ENCODE measurements around the gene JOSD2.
"Not testable (repeated sequence)": the region's sequence is repeated elsewhere in the genome, so short reads cannot be mapped to it uniquely, and the experiment has no call there.

Gene JOSD2

GRCh38 chr19:50475736-50476223, 35.2 kb downstream of the JOSD2 start:
- DNase-seq (ENCODE audit: low read depth): no peak

- no peak for DNase-seq (ENCODE audit: low read depth)
Measured at GRCh38 chr19:50475101-50475568, 35.9 kb downstream of the JOSD2 start.

- not testable (repeated sequence) for DNase-seq (ENCODE audit: low read depth)
Measured at GRCh38 chr19:50473336-50473735, 37.7 kb downstream of the JOSD2 start.

GRCh38 chr19:50468818-50469217, 42.2 kb downstream of the JOSD2 start:
- no peak for DNase-seq (ENCODE audit: low read depth)

GRCh38 chr19:50467566-50467965, 43.4 kb downstream of the JOSD2 start:
- DNase-seq (ENCODE audit: low read depth): no peak

GRCh38 chr19:50466706-50467039, 44.3 kb downstream of the JOSD2 start:
- DNase-seq (ENCODE audit: low read depth): no peak

- DNase-seq (ENCODE audit: low read depth): no peak
Measured at GRCh38 chr19:50465986-50466705, 44.8 kb downstream of the JOSD2 start.

- DNase-seq (ENCODE audit: low read depth): no peak
Measured at GRCh38 chr19:50465000-50465399, 46.0 kb downstream of the JOSD2 start.

GRCh38 chr19:50464348-50464747, 46.6 kb downstream of the JOSD2 start:
- no peak for DNase-seq (ENCODE audit: low read depth)

GRCh38 chr19:50462970-50463369, 48.0 kb downstream of the JOSD2 start:
- no peak for DNase-seq (ENCODE audit: low read depth)

GRCh38 chr19:50461066-50461875, 49.7 kb downstream of the JOSD2 start:
- DNase-seq (ENCODE audit: low read depth): no peak

GRCh38 chr19:50460161-50460765, 50.7 kb downstream of the JOSD2 start:
- DNase-seq (ENCODE audit: low read depth): no peak

- no peak for DNase-seq (ENCODE audit: low read depth)
Measured at GRCh38 chr19:50459638-50460037, 51.4 kb downstream of the JOSD2 start.

GRCh38 chr19:50459067-50459456, 51.9 kb downstream of the JOSD2 start:
- DNase-seq (ENCODE audit: low read depth): no peak

- DNase-seq (ENCODE audit: low read depth): no peak
Measured at GRCh38 chr19:50458396-50459066, 52.5 kb downstream of the JOSD2 start.

- no peak for DNase-seq (ENCODE audit: low read depth)
Measured at GRCh38 chr19:50457300-50457699, 53.7 kb downstream of the JOSD2 start.
